B cell (primary cell): Measurements from ENCODE around the gene CHST11.

Experiments
- CTCF ChIP-seq: fragments of 200-600 bp; IDR thresholded peaks from one replicate; pipeline ENCODE4 v1.8.0; 2022; ENCODE audit warnings: antibody characterized with exemption, mild to moderate bottlenecking
- EZH2 ChIP-seq: IDR thresholded peaks from 2 replicates; pipeline ENCODE4 v1.6.1; 2012; ENCODE audit warnings: borderline replicate concordance, low read depth, mild to moderate bottlenecking, moderate library complexity, low read length; ENCODE audit not compliant: insufficient read depth, poor library complexity, severe bottlenecking

- TF ChIP-seq CTCF (no peak), EZH2 (no peak)
These were observed 199.6 kb downstream of the CHST11 start for GRCh38 chr12:104656383-104656782.
